ENCODE results near the gene AK9. TPM values are rescaled to one million over a fixed set of nuclear protein-coding genes. Genes with fewer than 3 reads are reported as not detected.
A peak's percentile ranks its signal among the peaks of the same experiment; 100 is the strongest.
"Not testable (repeated sequence)": the region's sequence is repeated elsewhere in the genome, so short reads cannot be mapped to it uniquely, and the experiment has no call there.

Gene AK9
- total RNA-seq, 2 donors from 2014 or later, result 5.3 TPM

GRCh38 chr6:109477184-109477583, 213.8 kb downstream of the AK9 start:
- ATAC-seq (no peak), DNase-seq (no peak)
- Mint-ChIP-seq H3K27ac (peak overlapping the region; percentile 99), H3K4me3 (peak overlapping the region; percentile 97), H3K4me1 (peaks cover 72% of the 10 kb centered on the region), H3K27me3 (no peaks in the 10 kb centered on the region), H3K36me3 (ENCODE audit: low read depth) (peaks cover 21% of the 10 kb centered on the region)
- H3K9me3 ChIP-seq (ENCODE audit: control insufficient read depth, low read length, poor library complexity, severe bottlenecking), result no peaks in the 10 kb centered on the region

GRCh38 chr6:109475625-109476024, 215.4 kb downstream of the AK9 start:
- Mint-ChIP-seq H3K36me3 (ENCODE audit: low read depth) (peaks cover 16% of the 10 kb centered on the region), H3K27me3 (no peaks in the 10 kb centered on the region), H3K4me1 (peaks cover 65% of the 10 kb centered on the region), H3K4me3 (no peak overlapping the region), H3K27ac (peak overlapping the region; percentile 99)
- H3K9me3 ChIP-seq (ENCODE audit: control insufficient read depth, low read length, poor library complexity, severe bottlenecking), result no peaks in the 10 kb centered on the region
- ATAC-seq (no peak), DNase-seq (no peak)

- Mint-ChIP-seq H3K27me3 (no peaks in the 10 kb centered on the region), H3K27ac (peak overlapping the region; percentile 99), H3K4me3 (no peak overlapping the region), H3K36me3 (ENCODE audit: low read depth) (peaks cover 17% of the 10 kb centered on the region), H3K4me1 (peaks cover 61% of the 10 kb centered on the region)
- H3K9me3 ChIP-seq (ENCODE audit: control insufficient read depth, low read length, poor library complexity, severe bottlenecking), result no peaks in the 10 kb centered on the region
- ATAC-seq, result no peak
- no peak for DNase-seq
Observed at GRCh38 chr6:109474995-109475394, 216.0 kb downstream of the AK9 start.

- H3K4me3 Mint-ChIP-seq, result no peak overlapping the region
- peaks cover 55% of the 10 kb centered on the region for H3K4me1 Mint-ChIP-seq
- H3K27ac Mint-ChIP-seq, result peak overlapping the region; percentile 67
- H3K36me3 Mint-ChIP-seq (ENCODE audit: low read depth), result peaks cover 21% of the 10 kb centered on the region
- H3K9me3 ChIP-seq (ENCODE audit: control insufficient read depth, low read length, poor library complexity, severe bottlenecking), result no peaks in the 10 kb centered on the region
- no peak for ATAC-seq
- DNase-seq, result no peak
- no peaks in the 10 kb centered on the region for H3K27me3 Mint-ChIP-seq
Observed at GRCh38 chr6:109473120-109473519, 217.9 kb downstream of the AK9 start.

GRCh38 chr6:109472132-109472995, 218.6 kb downstream of the AK9 start:
- no peaks in the 10 kb centered on the region for H3K27me3 Mint-ChIP-seq
- no peak overlapping the region for H3K4me3 Mint-ChIP-seq
- H3K36me3 Mint-ChIP-seq (ENCODE audit: low read depth), result peaks cover 24% of the 10 kb centered on the region
- ATAC-seq (no peak), DNase-seq (no peak)
- no peaks in the 10 kb centered on the region for H3K9me3 ChIP-seq (ENCODE audit: control insufficient read depth, low read length, poor library complexity, severe bottlenecking)
- peak overlapping the region; percentile 67 for H3K27ac Mint-ChIP-seq
- H3K4me1 Mint-ChIP-seq, result peaks cover 52% of the 10 kb centered on the region

- H3K9me3 ChIP-seq (ENCODE audit: control insufficient read depth, low read length, poor library complexity, severe bottlenecking), result no peaks in the 10 kb centered on the region
- peak overlapping the region; percentile 67 for H3K27ac Mint-ChIP-seq
- DNase-seq, result no peak
- H3K27me3 Mint-ChIP-seq, result no peaks in the 10 kb centered on the region
- ATAC-seq, result no peak
- no peak overlapping the region for H3K4me3 Mint-ChIP-seq
- peaks cover 48% of the 10 kb centered on the region for H3K4me1 Mint-ChIP-seq
- peaks cover 24% of the 10 kb centered on the region for H3K36me3 Mint-ChIP-seq (ENCODE audit: low read depth)
Observed at GRCh38 chr6:109471105-109471810, 219.7 kb downstream of the AK9 start.

GRCh38 chr6:109469591-109470189, 221.3 kb downstream of the AK9 start:
- Mint-ChIP-seq H3K36me3 (ENCODE audit: low read depth) (peaks cover 24% of the 10 kb centered on the region), H3K4me1 (peaks cover 45% of the 10 kb centered on the region), H3K4me3 (no peak overlapping the region), H3K27ac (peak overlapping the region; percentile 67), H3K27me3 (no peaks in the 10 kb centered on the region)
- H3K9me3 ChIP-seq (ENCODE audit: control insufficient read depth, low read length, poor library complexity, severe bottlenecking), result no peaks in the 10 kb centered on the region
- DNase-seq, result no peak
- no peak for ATAC-seq

- Mint-ChIP-seq H3K27me3 (no peaks in the 10 kb centered on the region), H3K36me3 (ENCODE audit: low read depth) (peaks cover 17% of the 10 kb centered on the region), H3K27ac (peak overlapping the region; percentile 67), H3K4me3 (no peak overlapping the region), H3K4me1 (peaks cover 37% of the 10 kb centered on the region)
- DNase-seq, result no peak
- no peak for ATAC-seq
- no peaks in the 10 kb centered on the region for H3K9me3 ChIP-seq (ENCODE audit: control insufficient read depth, low read length, poor library complexity, severe bottlenecking)
Observed at GRCh38 chr6:109467696-109468095, 223.3 kb downstream of the AK9 start.

- H3K4me1 Mint-ChIP-seq, result peaks cover 31% of the 10 kb centered on the region
- no peak overlapping the region for H3K4me3 Mint-ChIP-seq
- DNase-seq (no peak), ATAC-seq (no peak)
- no peaks in the 10 kb centered on the region for H3K27me3 Mint-ChIP-seq
- peaks cover 20% of the 10 kb centered on the region for H3K36me3 Mint-ChIP-seq (ENCODE audit: low read depth)
- peak overlapping the region; percentile 67 for H3K27ac Mint-ChIP-seq
- H3K9me3 ChIP-seq (ENCODE audit: control insufficient read depth, low read length, poor library complexity, severe bottlenecking), result no peaks in the 10 kb centered on the region
Observed at GRCh38 chr6:109466212-109466923, 224.6 kb downstream of the AK9 start.

GRCh38 chr6:109465772-109466171, 225.2 kb downstream of the AK9 start:
- H3K4me3 Mint-ChIP-seq, result no peak overlapping the region
- no peaks in the 10 kb centered on the region for H3K9me3 ChIP-seq (ENCODE audit: control insufficient read depth, low read length, poor library complexity, severe bottlenecking)
- peaks cover 31% of the 10 kb centered on the region for H3K4me1 Mint-ChIP-seq
- H3K27me3 Mint-ChIP-seq, result no peaks in the 10 kb centered on the region
- H3K27ac Mint-ChIP-seq, result peak overlapping the region; percentile 67
- no peak for ATAC-seq
- DNase-seq, result no peak
- peaks cover 20% of the 10 kb centered on the region for H3K36me3 Mint-ChIP-seq (ENCODE audit: low read depth)

GRCh38 chr6:109461733-109462526, 229.1 kb downstream of the AK9 start:
- ATAC-seq (peak; percentile 37), DNase-seq (no peak)
- no peaks in the 10 kb centered on the region for H3K27me3 Mint-ChIP-seq
- H3K9me3 ChIP-seq (ENCODE audit: control insufficient read depth, low read length, poor library complexity, severe bottlenecking), result no peaks in the 10 kb centered on the region
- H3K36me3 Mint-ChIP-seq (ENCODE audit: low read depth), result peaks cover 7% of the 10 kb centered on the region
- peak overlapping the region; percentile 67 for H3K27ac Mint-ChIP-seq
- peaks cover 35% of the 10 kb centered on the region for H3K4me1 Mint-ChIP-seq
- no peak overlapping the region for H3K4me3 Mint-ChIP-seq

GRCh38 chr6:109461205-109461604, 229.8 kb downstream of the AK9 start:
- peaks cover 38% of the 10 kb centered on the region for H3K4me1 Mint-ChIP-seq
- not testable (repeated sequence) for H3K36me3 Mint-ChIP-seq (ENCODE audit: low read depth); H3K27ac Mint-ChIP-seq; DNase-seq; H3K9me3 ChIP-seq (ENCODE audit: control insufficient read depth, low read length, poor library complexity, severe bottlenecking); H3K27me3 Mint-ChIP-seq; H3K4me3 Mint-ChIP-seq; ATAC-seq

Data from T-helper 17 cell (primary cell).